Nephron (organoid): Measurements from ENCODE around the gene CCN6.
A peak's percentile ranks its signal among the peaks of the same experiment; 100 is the strongest.
"Not testable (repeated sequence)": the region's sequence is repeated elsewhere in the genome, so short reads cannot be mapped to it uniquely, and the experiment has no call there.

ENCODE experiments used
- H3K27ac Mint-ChIP-seq, 3 experiments: 2 replicates each; pipeline ENCODE4 v1.8.0; 2020; ENCODE audit warnings: mixed read lengths in 3 of 3, mild to moderate bottlenecking in 2 of 3, moderate library complexity in 1 of 3
- H3K27me3 Mint-ChIP-seq: 2 replicates; pipeline ENCODE4 v1.8.0; 2021; ENCODE audit warnings: low read depth, mild to moderate bottlenecking, moderate library complexity, mixed read lengths
- H3K36me3 Mint-ChIP-seq: 2 replicates; pipeline ENCODE4 v1.8.0; 2020; ENCODE audit warnings: low read depth, mixed read lengths
- H3K4me1 Mint-ChIP-seq: 2 replicates; pipeline ENCODE4 v1.8.0; 2020; ENCODE audit warnings: mixed read lengths
- H3K4me3 Mint-ChIP-seq, 3 experiments: 2 replicates each; pipeline ENCODE4 v1.8.0; 2020; ENCODE audit warnings: mild to moderate bottlenecking in 3 of 3, mixed read lengths in 3 of 3, moderate library complexity in 2 of 3
- H3K9me3 Mint-ChIP-seq: 2 replicates; pipeline ENCODE4 v1.8.0; 2020; ENCODE audit warnings: mixed read lengths
- CTCF ChIP-seq, 3 experiments: fragments of 200-600 bp; sonication (generic); IDR thresholded peaks; one replicate each; pipeline ENCODE4 v1.5.0; 2021; ENCODE audit warnings: antibody characterized with exemption in 3 of 3; ENCODE audit not compliant: unreplicated experiment in 3 of 3

The CCN6 gene

DNA sequence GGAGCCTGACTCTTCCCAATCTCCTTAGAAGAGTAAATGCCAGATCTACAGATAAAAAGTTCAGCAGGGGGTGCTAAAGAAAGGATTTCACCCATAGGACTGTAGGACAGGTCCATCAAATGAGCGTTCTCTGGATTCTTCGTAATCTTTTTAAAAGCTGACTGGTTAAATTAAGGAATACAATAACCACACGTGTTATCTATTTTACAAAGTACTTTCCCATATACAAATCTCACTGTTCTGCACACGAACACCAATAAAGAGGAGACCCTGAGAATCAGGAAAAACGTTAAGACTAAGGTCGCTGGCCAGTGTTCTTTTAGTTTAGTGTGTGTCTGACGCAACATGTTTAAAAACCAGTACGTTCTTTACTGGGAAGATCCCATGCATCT lies 32.8 kb downstream of the CCN6 start:
- H3K27ac Mint-ChIP-seq: no peak overlapping the region
- no peak overlapping the region for H3K4me3 Mint-ChIP-seq
- no peaks in the 10 kb centered on the region for H3K9me3 Mint-ChIP-seq
- peak; percentile 25 to 50 (median 33) for TF ChIP-seq CTCF (IDR thresholded peaks at IDR 0.05; ENCODE audit: unreplicated experiment in 3 of 3)
- peaks cover 8% of the 10 kb centered on the region for H3K4me1 Mint-ChIP-seq
- H3K36me3 Mint-ChIP-seq: peaks cover 13% of the 10 kb centered on the region
- no peaks in the 10 kb centered on the region for H3K27me3 Mint-ChIP-seq

- Mint-ChIP-seq H3K4me3 (no peak within 1 kb of the TSS), H3K9me3 (no peaks in the 10 kb centered on the region), H3K36me3 (peaks cover 13% of the 10 kb centered on the region), H3K4me1 (peaks cover 8% of the 10 kb centered on the region), H3K27me3 (no peaks in the 10 kb centered on the region), H3K27ac (no peak within 1 kb of the TSS)
- no peak for TF ChIP-seq CTCF (IDR thresholded peaks at IDR 0.05; ENCODE audit: unreplicated experiment in 3 of 3)
These were observed 33.4 kb downstream of the CCN6 start, which contains the start of the genes FAM229B and TUBE1 for GRCh38 chr6:112087136-112087911. Gene FAM229B (plus strand): TSS chr6:112087591. CDS start chr6:112099284, 11,693 bp downstream. Gene TUBE1 (minus strand): TSS chr6:112087482. CDS start chr6:112087434, 48 bp downstream.

DNA sequence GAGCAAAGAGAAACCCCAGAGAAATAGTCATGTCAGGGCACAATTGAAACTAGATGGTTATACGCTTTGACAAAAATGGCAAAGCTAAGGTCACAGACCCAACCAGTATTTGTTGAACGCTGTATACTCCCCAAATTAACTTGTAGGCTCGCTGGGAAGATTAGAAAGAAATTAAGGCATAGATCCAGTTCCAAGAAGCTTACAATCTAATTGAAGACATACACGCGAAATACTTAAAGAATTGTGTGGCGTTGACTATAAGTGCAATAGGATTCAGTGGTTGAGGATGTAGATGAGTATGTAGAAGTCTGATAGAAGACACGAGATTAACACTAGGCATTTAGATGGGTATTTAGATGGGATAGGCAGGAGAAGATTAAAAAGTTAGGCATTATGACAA lies 34.0 kb downstream of the CCN6 start:
- Mint-ChIP-seq H3K36me3 (peaks cover 9% of the 10 kb centered on the region), H3K27ac (no peak overlapping the region), H3K27me3 (no peaks in the 10 kb centered on the region), H3K4me3 (no peak overlapping the region), H3K4me1 (peaks cover 8% of the 10 kb centered on the region), H3K9me3 (no peaks in the 10 kb centered on the region)
- no peak for TF ChIP-seq CTCF (IDR thresholded peaks at IDR 0.05; ENCODE audit: unreplicated experiment in 3 of 3)

DNA sequence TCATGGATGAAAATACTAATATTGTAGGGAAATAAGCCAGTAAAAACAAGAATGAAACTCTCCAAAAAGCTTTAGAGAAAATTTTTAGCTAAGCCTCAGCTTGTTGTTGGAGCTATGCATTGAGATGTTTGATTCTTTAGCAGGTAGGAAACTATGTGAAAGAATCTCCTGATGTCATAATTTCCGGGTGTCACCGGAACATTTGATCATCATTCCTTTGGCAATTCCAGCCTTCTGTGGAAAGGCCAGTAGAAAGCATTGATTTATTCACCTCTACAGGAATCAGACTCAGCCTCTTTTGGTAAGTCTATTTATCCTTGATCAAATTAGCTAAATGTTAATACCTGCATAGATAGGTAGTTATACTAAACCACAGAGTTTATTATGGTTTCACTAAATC lies 43.0 kb downstream of the CCN6 start:
- no peak overlapping the region for H3K27ac Mint-ChIP-seq
- no peaks in the 10 kb centered on the region for H3K9me3 Mint-ChIP-seq
- no peak overlapping the region for H3K4me3 Mint-ChIP-seq
- no peaks in the 10 kb centered on the region for H3K27me3 Mint-ChIP-seq
- H3K4me1 Mint-ChIP-seq: no peaks in the 10 kb centered on the region
- TF ChIP-seq CTCF (IDR thresholded peaks at IDR 0.05; ENCODE audit: unreplicated experiment in 3 of 3): no peak
- peaks cover 23% of the 10 kb centered on the region for H3K36me3 Mint-ChIP-seq

DNA sequence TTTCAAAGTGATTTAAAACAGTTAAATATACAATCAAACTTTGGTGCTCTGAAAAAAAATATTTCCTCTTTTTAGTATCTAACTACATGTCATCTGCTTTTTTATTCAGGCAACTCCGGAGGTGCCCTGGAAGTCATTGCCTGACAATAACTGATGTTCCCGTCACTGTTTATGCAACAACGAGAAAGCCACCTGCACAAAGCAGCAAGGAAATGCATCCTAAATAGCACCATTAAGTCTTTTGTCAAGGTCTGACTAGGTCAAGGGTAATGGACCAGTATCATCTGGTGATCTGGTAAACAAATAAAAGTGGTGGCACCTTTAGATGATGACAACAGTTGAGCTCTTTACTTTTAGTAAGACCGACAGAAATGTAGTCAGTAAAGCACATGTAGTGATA lies 46.7 kb downstream of the CCN6 start:
- peaks cover 54% of the 10 kb centered on the region for H3K36me3 Mint-ChIP-seq
- no peak for TF ChIP-seq CTCF (IDR thresholded peaks at IDR 0.05; ENCODE audit: unreplicated experiment in 3 of 3)
- no peaks in the 10 kb centered on the region for H3K27me3 Mint-ChIP-seq
- peaks cover 14% of the 10 kb centered on the region for H3K9me3 Mint-ChIP-seq
- H3K27ac Mint-ChIP-seq: no peak overlapping the region
- H3K4me3 Mint-ChIP-seq: no peak overlapping the region
- H3K4me1 Mint-ChIP-seq: no peaks in the 10 kb centered on the region

DNA sequence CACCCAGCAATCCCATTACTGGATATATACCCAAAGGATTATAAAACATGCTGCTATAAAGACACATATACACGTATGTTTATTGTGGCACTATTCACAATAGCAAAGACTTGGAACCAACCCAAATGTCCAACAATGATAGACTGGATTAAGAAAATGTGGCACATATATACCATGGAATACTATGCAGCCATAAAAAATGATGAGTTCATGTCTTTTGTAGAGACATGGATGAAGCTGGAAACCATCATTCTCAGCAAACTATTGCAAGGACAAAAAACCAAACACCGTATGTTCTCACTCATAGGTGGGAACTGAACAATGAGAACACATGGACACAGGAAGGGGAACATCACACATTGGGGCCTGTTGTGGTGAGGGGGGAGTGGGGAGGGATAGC lies 52.1 kb downstream of the CCN6 start:
- Mint-ChIP-seq H3K36me3 (peaks cover 65% of the 10 kb centered on the region), H3K9me3 (peaks cover 20% of the 10 kb centered on the region), H3K4me1 (peaks cover 11% of the 10 kb centered on the region)
- not testable (repeated sequence) for H3K4me3 Mint-ChIP-seq, H3K27ac Mint-ChIP-seq, H3K27me3 Mint-ChIP-seq
